HG02642 (cell line): Measurements from ENCODE around the gene ZNF182.
"Not testable (repeated sequence)": the region's sequence is repeated elsewhere in the genome, so short reads cannot be mapped to it uniquely, and the experiment has no call there.

Experiments used
- ATAC-seq: cut with Tn5 transposase; IDR thresholded peaks from one replicate; pipeline ENCODE4 v1.9.1; 2021; ENCODE audit warnings: mild to moderate bottlenecking; ENCODE audit not compliant: unreplicated experiment, poor library complexity

The ZNF182 gene

GRCh38 chrX:48002929-48003328, 860 bp downstream of the ZNF182 start:
- ATAC-seq: no peak

GRCh38 chrX:48002319-48002718, 1.5 kb downstream of the ZNF182 start:
- ATAC-seq: no peak

- no peak for ATAC-seq
Observed at GRCh38 chrX:48001260-48001659, 2.5 kb downstream of the ZNF182 start.

- no peak for ATAC-seq
Observed at GRCh38 chrX:47992669-47993068, 11.1 kb downstream of the ZNF182 start.

- no peak for ATAC-seq
Observed at GRCh38 chrX:47992095-47992380, 11.8 kb downstream of the ZNF182 start.

GRCh38 chrX:47991263-47992094, 12.3 kb downstream of the ZNF182 start:
- ATAC-seq: no peak

- no peak for ATAC-seq
Observed at GRCh38 chrX:47976254-47977151, 27.3 kb downstream of the ZNF182 start.

GRCh38 chrX:47973235-47973634, 30.6 kb downstream of the ZNF182 start:
- ATAC-seq: no peak

GRCh38 chrX:47965526-47965925, 38.3 kb downstream of the ZNF182 start:
- not testable (repeated sequence) for ATAC-seq

GRCh38 chrX:47961830-47962229, 42.0 kb downstream of the ZNF182 start:
- ATAC-seq: not testable (repeated sequence)

GRCh38 chrX:47960406-47960805, 43.4 kb downstream of the ZNF182 start:
- no peak for ATAC-seq

- no peak for ATAC-seq
Observed at GRCh38 chrX:47958761-47959342, 44.9 kb downstream of the ZNF182 start.

GRCh38 chrX:47958206-47958605, 45.6 kb downstream of the ZNF182 start:
- not testable (repeated sequence) for ATAC-seq

GRCh38 chrX:47956016-47956415, 47.8 kb downstream of the ZNF182 start:
- ATAC-seq: no peak

GRCh38 chrX:47955295-47955694, 48.5 kb downstream of the ZNF182 start:
- ATAC-seq: not testable (repeated sequence)

- no peak for ATAC-seq
Observed at GRCh38 chrX:47941423-47941822, 62.4 kb downstream of the ZNF182 start.

GRCh38 chrX:47940448-47940847, 63.3 kb downstream of the ZNF182 start:
- ATAC-seq: no peak

GRCh38 chrX:47936940-47937317, 66.9 kb downstream of the ZNF182 start:
- ATAC-seq: no peak

GRCh38 chrX:47936224-47936939, 67.4 kb downstream of the ZNF182 start:
- no peak for ATAC-seq

- no peak for ATAC-seq
Observed at GRCh38 chrX:47933946-47934345, 69.8 kb downstream of the ZNF182 start.
